ENCODE results near the gene FOXF1. TPM values are rescaled to one million over a fixed set of nuclear protein-coding genes. Genes with fewer than 3 reads are reported as not detected.

The FOXF1 gene
- total RNA-seq, 6 experiments from 2014 or later, result 0.58 to 1.6 (median 1.2) TPM

- peak; percentile 6 to 29 (median 24) for ATAC-seq
- TF ChIP-seq POLR2A (IDR thresholded peaks at IDR 0.05), result no peak
- TF ChIP-seq, protein P1, sequence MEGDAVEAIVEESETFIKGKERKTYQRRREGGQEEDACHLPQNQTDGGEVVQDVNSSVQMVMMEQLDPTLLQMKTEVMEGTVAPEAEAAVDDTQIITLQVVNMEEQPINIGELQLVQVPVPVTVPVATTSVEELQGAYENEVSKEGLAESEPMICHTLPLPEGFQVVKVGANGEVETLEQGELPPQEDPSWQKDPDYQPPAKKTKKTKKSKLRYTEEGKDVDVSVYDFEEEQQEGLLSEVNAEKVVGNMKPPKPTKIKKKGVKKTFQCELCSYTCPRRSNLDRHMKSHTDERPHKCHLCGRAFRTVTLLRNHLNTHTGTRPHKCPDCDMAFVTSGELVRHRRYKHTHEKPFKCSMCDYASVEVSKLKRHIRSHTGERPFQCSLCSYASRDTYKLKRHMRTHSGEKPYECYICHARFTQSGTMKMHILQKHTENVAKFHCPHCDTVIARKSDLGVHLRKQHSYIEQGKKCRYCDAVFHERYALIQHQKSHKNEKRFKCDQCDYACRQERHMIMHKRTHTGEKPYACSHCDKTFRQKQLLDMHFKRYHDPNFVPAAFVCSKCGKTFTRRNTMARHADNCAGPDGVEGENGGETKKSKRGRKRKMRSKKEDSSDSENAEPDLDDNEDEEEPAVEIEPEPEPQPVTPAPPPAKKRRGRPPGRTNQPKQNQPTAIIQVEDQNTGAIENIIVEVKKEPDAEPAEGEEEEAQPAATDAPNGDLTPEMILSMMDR (IDR thresholded peaks at IDR 0.05), result no peak
- DNase-seq, result no peak
- Histone ChIP-seq H3K4me3 (peak overlapping the region; percentile 26 to 46 (median 44)), H3K4me1 (peaks cover 0 to 22% (median 0%) of the 10 kb centered on the region in 4 donors), H3K36me3 (no peaks in the 10 kb centered on the region), H3K9me3 (no peaks in the 10 kb centered on the region), H3K27ac (peak overlapping the region; percentile 29 to 44 (median 40)), H3K27me3 (peaks cover 0 to 56% of the 10 kb centered on the region in 2 donors)
- 4% methylated on average over 15 of the region's 84 CpGs for WGBS (ENCODE audit: insufficient coverage, low coverage, low lambda C conversion rate, missing lambda C conversion rate)
- intact Hi-C loops (cut with DNase I), result no loop called here
Observed at GRCh38 chr16:86509759-86510464, 415 bp upstream of the FOXF1 start.

DNA sequence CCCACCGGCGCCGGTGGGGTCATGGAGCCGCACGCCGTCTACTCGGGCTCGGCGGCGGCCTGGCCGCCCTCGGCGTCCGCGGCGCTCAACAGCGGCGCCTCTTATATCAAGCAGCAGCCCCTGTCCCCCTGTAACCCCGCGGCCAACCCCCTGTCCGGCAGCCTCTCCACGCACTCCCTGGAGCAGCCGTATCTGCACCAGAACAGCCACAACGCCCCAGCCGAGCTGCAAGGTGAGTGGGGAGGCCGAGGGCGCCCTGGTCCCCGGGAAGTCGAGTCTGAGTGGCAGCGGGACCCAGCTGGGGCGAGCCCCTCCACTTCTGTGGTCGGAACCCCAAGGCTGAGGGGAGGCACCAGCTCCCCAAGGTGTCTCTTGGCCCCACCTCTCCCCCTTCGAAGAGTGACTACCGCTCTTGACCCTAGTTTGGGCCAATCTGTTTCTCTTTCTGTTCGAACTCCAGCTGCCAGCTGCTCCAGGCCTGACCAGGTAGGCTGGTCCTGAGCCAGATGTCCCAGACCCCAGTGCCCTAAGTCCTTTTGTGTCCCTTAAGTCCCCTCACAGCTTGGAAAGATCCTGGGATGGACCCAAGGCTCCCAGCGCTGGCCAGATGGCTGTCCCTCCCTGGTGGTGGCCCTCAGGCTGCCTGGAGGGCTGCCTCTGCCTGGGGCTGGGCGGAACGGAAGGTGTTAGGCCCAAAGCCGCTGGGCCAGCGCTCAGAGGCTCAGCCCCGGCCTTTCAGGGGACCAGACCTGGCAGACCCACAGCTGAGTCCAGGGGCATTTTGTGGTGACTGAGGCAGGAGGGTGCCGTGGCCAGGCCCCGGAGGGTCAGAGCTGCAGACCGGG, 1.2 kb downstream of the FOXF1 start:
- no peak for DNase-seq
- peaks cover 0 to 61% of the 10 kb centered on the region in 2 donors for H3K27me3 ChIP-seq
- no peak for ATAC-seq
- peak overlapping the region; percentile 18 to 44 (median 22) for H3K4me3 ChIP-seq
- no peaks in the 10 kb centered on the region for H3K9me3 ChIP-seq
- H3K36me3 ChIP-seq, result no peaks in the 10 kb centered on the region
- no peak for TF ChIP-seq POLR2A (IDR thresholded peaks at IDR 0.05)
- TF ChIP-seq, protein P1 (IDR thresholded peaks at IDR 0.05), result no peak
- H3K4me1 ChIP-seq, result peaks cover 0 to 22% (median 0%) of the 10 kb centered on the region in 4 donors
- H3K27ac ChIP-seq, result peak overlapping the region; percentile 2 to 47 (median 47)
- 10% methylated on average over 4 of the region's 44 CpGs for WGBS (ENCODE audit: insufficient coverage, low coverage, low lambda C conversion rate, missing lambda C conversion rate)
- intact Hi-C loops (cut with DNase I), result no loop called here

GRCh38 chr16:86512301-86512859, 2.1 kb downstream of the FOXF1 start:
- H3K36me3 ChIP-seq, result no peaks in the 10 kb centered on the region
- H3K27ac ChIP-seq, result peak overlapping the region in 2 of 3 donors; percentile 33 to 47
- ATAC-seq (no peak), DNase-seq (no peak)
- no peaks in the 10 kb centered on the region for H3K9me3 ChIP-seq
- intact Hi-C loops (cut with DNase I), result no loop called here
- peaks cover 0 to 58% of the 10 kb centered on the region in 2 donors for H3K27me3 ChIP-seq
- peaks cover 0 to 22% (median 0%) of the 10 kb centered on the region in 4 donors for H3K4me1 ChIP-seq
- TF ChIP-seq POLR2A (IDR thresholded peaks at IDR 0.05), result no peak
- TF ChIP-seq, protein P1 (IDR thresholded peaks at IDR 0.05), result no peak
- WGBS (ENCODE audit: insufficient coverage, low coverage, low lambda C conversion rate, missing lambda C conversion rate), result 0% methylated on average over 2 of the region's 24 CpGs
- H3K4me3 ChIP-seq, result peak overlapping the region; percentile 14 to 44 (median 22)

DNA sequence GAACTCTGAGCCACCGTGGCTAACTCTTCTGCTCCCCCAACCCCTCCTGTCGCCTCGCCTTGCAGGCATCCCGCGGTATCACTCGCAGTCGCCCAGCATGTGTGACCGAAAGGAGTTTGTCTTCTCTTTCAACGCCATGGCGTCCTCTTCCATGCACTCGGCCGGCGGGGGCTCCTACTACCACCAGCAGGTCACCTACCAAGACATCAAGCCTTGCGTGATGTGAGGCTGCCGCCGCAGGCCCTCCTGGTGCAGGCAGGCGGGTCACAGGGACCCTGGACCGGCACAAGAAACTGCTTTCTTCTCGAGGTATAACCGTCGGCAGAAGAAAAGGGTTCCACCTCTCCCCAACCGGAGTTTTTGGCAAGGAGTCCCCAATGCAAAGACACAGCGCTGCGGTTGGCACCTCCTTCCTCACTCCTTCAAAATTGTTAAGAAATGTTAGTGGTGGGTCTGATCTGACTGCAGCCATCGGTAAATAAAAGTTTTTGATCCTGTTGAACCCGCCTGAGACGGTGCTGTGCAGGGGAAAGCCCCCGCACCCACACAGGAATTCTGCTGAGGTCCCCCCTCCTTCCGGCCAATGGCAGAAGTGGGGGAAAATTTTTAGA, 2.6 kb downstream of the FOXF1 start:
- Histone ChIP-seq H3K4me3 (peak overlapping the region in 2 of 3 donors; percentile 14 to 44), H3K9me3 (no peaks in the 10 kb centered on the region), H3K27me3 (peaks cover 0 to 52% of the 10 kb centered on the region in 2 donors), H3K27ac (no peak overlapping the region), H3K4me1 (peaks cover 0 to 22% (median 0%) of the 10 kb centered on the region in 4 donors), H3K36me3 (no peaks in the 10 kb centered on the region)
- DNase-seq (no peak), ATAC-seq (no peak)
- intact Hi-C loops (cut with DNase I), result no loop called here
- 8% methylated on average over 10 of the region's 29 CpGs for WGBS (ENCODE audit: insufficient coverage, low coverage, low lambda C conversion rate, missing lambda C conversion rate)
- TF ChIP-seq, protein P1 (IDR thresholded peaks at IDR 0.05), result no peak
- no peak for TF ChIP-seq POLR2A (IDR thresholded peaks at IDR 0.05)

Measured in right lobe of liver (tissue), 6 donors.